AG04449 (cell line): ENCODE results near the gene STRADB.

ENCODE experiments used
- CTCF ChIA-PET: fragments of 350-600 bp; formaldehyde crosslinking; extraction: SDS; loops from one replicate; lab custom pipeline; 2021; ENCODE audit warnings: antibody characterized with exemption; lab: Yijun Ruan, JAX
- POLR2A ChIA-PET: fragments of 400-600, 350-600 bp; formaldehyde crosslinking; extraction: SDS; loops from one replicate; lab custom pipeline; 2020; ENCODE audit warnings: antibody characterized with exemption, inconsistent platforms; lab: Yijun Ruan, JAX
- DNase-seq: peaks from one replicate; pipeline ENCODE4 v3.0.0-alpha.2; 2010; ENCODE audit warnings: low read depth, low spot score
- H3K4me3 ChIP-seq: 2 replicates; pipeline ENCODE4 v1.5.1; 2011; ENCODE audit warnings: low read depth, mild to moderate bottlenecking, control low read depth, low read length
- TF ChIP-seq, protein P1 (sequence below): IDR thresholded peaks from one replicate; pipeline ENCODE4 v1.5.1; 2011; ENCODE audit warnings: mild to moderate bottlenecking, moderate library complexity, low read length, control low read depth, inconsistent platforms; ENCODE audit not compliant: insufficient read depth; ENCODE audit errors: missing control alignments

STRADB gene

DNA sequence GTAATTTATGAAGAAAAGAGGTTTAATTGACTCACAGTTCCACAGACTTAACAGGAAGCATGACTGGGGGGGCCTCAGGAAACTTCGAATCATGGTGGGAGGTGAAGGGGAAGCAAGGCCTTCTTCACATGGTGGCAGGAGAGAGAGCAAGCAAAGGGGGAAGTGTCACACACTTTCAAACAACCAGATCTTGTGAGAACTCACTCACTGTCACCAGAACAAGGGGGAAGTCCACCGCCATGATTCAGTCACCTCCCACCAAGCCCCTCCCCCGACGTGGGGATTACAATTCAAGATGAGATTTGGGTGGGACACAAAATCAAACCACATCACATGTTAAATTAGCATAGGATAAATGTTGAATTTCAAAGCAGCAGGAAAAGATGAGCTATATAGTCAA, 56.2 kb downstream of the STRADB start:
- ChIA-PET CTCF (interaction anchor here (0.7 kb wide), 1 partner anchor 31 kb away, joined by 3 read pairs; no protein-coding TSS in a partner anchor), POLR2A (no interaction called here)
- DNase-seq: no peak
- no peak overlapping the region for H3K4me3 ChIP-seq
- TF ChIP-seq, protein P1, sequence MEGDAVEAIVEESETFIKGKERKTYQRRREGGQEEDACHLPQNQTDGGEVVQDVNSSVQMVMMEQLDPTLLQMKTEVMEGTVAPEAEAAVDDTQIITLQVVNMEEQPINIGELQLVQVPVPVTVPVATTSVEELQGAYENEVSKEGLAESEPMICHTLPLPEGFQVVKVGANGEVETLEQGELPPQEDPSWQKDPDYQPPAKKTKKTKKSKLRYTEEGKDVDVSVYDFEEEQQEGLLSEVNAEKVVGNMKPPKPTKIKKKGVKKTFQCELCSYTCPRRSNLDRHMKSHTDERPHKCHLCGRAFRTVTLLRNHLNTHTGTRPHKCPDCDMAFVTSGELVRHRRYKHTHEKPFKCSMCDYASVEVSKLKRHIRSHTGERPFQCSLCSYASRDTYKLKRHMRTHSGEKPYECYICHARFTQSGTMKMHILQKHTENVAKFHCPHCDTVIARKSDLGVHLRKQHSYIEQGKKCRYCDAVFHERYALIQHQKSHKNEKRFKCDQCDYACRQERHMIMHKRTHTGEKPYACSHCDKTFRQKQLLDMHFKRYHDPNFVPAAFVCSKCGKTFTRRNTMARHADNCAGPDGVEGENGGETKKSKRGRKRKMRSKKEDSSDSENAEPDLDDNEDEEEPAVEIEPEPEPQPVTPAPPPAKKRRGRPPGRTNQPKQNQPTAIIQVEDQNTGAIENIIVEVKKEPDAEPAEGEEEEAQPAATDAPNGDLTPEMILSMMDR: no peak

DNA sequence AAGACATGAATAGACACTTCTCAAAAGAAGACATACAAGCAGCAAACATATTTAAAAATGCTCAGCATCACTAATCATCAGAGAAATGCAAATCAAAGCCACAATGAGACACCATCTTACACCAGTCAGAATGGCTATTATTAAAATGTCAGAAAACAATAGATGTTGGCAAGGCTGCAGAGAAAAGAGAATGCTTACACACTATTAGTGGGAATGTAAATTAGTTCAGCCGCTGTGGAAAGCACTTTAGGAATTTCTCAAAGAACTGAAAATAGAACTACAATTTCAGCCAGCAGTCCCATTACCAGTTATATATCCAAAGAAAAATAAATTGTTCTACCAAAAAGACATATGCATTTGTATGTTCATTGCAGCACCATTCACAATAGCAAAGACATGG, 61.7 kb downstream of the STRADB start:
- CTCF ChIA-PET: no interaction called here
- POLR2A ChIA-PET: no interaction called here
- no peak for DNase-seq
- TF ChIP-seq, protein P1: no peak
- H3K4me3 ChIP-seq: no peak overlapping the region

DNA sequence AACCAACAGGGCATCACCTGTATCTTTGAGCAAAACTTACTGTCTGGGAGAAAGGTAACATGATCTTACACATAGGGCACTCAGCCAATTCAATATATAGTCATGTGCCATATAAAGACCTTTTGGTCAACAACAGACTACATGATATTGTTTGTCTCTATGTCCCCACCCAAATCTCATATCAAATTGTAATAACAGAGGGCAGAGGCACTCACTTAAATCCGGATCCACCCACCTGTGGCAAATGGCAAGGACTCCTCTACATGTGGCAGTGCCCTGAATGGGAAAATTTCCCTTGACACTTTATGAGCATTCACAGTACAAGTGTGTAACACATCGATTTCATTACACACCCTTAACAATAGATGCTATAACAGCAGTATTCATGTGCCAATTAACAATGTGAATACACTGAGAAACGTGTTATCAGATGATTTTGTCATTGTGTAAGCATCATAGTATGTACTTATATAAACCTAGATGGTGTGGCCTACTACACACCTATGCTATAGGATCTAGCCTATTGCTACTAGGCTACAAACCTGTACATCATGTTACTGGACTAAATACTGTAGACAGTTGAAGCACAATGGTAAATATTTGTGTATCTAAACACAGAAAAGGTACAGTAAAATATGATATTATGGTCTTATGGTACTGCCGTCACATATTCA, 64.2 kb downstream of the STRADB start:
- no peak for DNase-seq
- ChIA-PET CTCF (no interaction called here), POLR2A (no interaction called here)
- TF ChIP-seq, protein P1: no peak
- H3K4me3 ChIP-seq: no peak overlapping the region

GRCh38 chr2:201517094-201517493, 65.6 kb downstream of the STRADB start:
- DNase-seq: no peak
- no peak overlapping the region for H3K4me3 ChIP-seq
- POLR2A ChIA-PET: no interaction called here
- TF ChIP-seq, protein P1: no peak
- CTCF ChIA-PET: interaction anchor here (1.2 kb wide), 1 partner anchor 29 kb away, joined by 3 read pairs; no protein-coding TSS in a partner anchor

GRCh38 chr2:201520201-201520600, 68.7 kb downstream of the STRADB start:
- TF ChIP-seq, protein P1: no peak
- CTCF ChIA-PET: no interaction called here
- no peak for DNase-seq
- POLR2A ChIA-PET: no interaction called here
- H3K4me3 ChIP-seq: no peak overlapping the region

GRCh38 chr2:201522965-201523364, 71.4 kb downstream of the STRADB start:
- TF ChIP-seq, protein P1: no peak
- ChIA-PET CTCF (interaction anchor here (1.8 kb wide), 2 partner anchors 9 to 12 kb away, joined by 3 to 4 read pairs; no protein-coding TSS in a partner anchor), POLR2A (no interaction called here)
- no peak for DNase-seq
- H3K4me3 ChIP-seq: no peak overlapping the region
